OCI-LY1 (cell line): ENCODE measurements around the gene ABT1.

Experiments used
- H2AFZ ChIP-seq: fragments of 200-600 bp; sonication (generic), shearing (Covaris generic); 2 replicates; pipeline ENCODE4 v1.6.0; 2014; ENCODE audit warnings: antibody characterized with exemption, mild to moderate bottlenecking, low read length
- H3F3A ChIP-seq: fragments of 200-600 bp; sonication (generic), shearing (Covaris generic); 2 replicates; pipeline ENCODE4 v1.6.0; 2014; ENCODE audit warnings: mild to moderate bottlenecking, antibody characterized with exemption, low read length, moderate library complexity; ENCODE audit not compliant: insufficient read depth
- H3K27ac ChIP-seq: fragments of 200-600 bp; sonication (generic); 2 replicates; pipeline ENCODE4 v1.5.1; 2014; ENCODE audit warnings: low read length, mixed run types, mild to moderate bottlenecking, low read depth; ENCODE audit not compliant: poor library complexity, severe bottlenecking
- H3K27me3 ChIP-seq: fragments of 200-600 bp; sonication (generic); 2 replicates; pipeline ENCODE4 v1.6.0; 2014; ENCODE audit warnings: antibody characterized with exemption, mild to moderate bottlenecking, low read length, moderate library complexity; ENCODE audit not compliant: insufficient read depth
- H3K36me3 ChIP-seq: fragments of 200-600 bp; sonication (generic); 2 replicates; pipeline ENCODE4 v1.6.1; 2014; ENCODE audit warnings: mild to moderate bottlenecking, antibody characterized with exemption, low read length, moderate library complexity, mixed read lengths; ENCODE audit not compliant: insufficient read depth
- H3K4me1 ChIP-seq: fragments of 200-600 bp; sonication (generic); 2 replicates; pipeline ENCODE4 v1.5.1; 2014; ENCODE audit warnings: mild to moderate bottlenecking, low read length, moderate library complexity; ENCODE audit not compliant: insufficient read depth, severe bottlenecking
- H3K4me2 ChIP-seq: fragments of 200-600 bp; sonication (generic), shearing (Covaris generic); 2 replicates; pipeline ENCODE4 v1.6.1; 2014; ENCODE audit warnings: low read length
- H3K4me3 ChIP-seq: fragments of 200-600 bp; sonication (generic); 2 replicates; pipeline ENCODE4 v1.5.1; 2014; ENCODE audit warnings: low read length, low read depth, mild to moderate bottlenecking, mixed read lengths; ENCODE audit not compliant: poor library complexity, severe bottlenecking
- H3K79me2 ChIP-seq: fragments of 200-600 bp; shearing (Covaris generic); 2 replicates; pipeline ENCODE4 v1.6.1; 2016; ENCODE audit warnings: mixed run types, low read length, mixed read lengths; ENCODE audit not compliant: insufficient read depth
- H3K9ac ChIP-seq: fragments of 200-600 bp; sonication (generic), shearing (Covaris generic); 2 replicates; pipeline ENCODE4 v1.6.1; 2014; ENCODE audit warnings: mild to moderate bottlenecking, low read length, mixed read lengths
- H3K9me2 ChIP-seq: fragments of 200-600 bp; sonication (generic), shearing (Covaris generic); 2 replicates; pipeline ENCODE4 v1.6.1; 2014; ENCODE audit warnings: low read depth, mild to moderate bottlenecking, low read length, mixed read lengths
- H3K9me3 ChIP-seq: fragments of 200-600 bp; shearing (Covaris generic); 2 replicates; pipeline ENCODE4 v1.6.1; 2014; ENCODE audit warnings: low read length, mixed read lengths
- H4K20me1 ChIP-seq: fragments of 200-600 bp; sonication (generic), shearing (Covaris generic); 2 replicates; pipeline ENCODE4 v1.6.0; 2016; ENCODE audit warnings: mild to moderate bottlenecking, low read length; ENCODE audit not compliant: insufficient read depth
- EZH2 ChIP-seq: fragments of 200-600 bp; sonication (generic), shearing (Covaris generic); IDR thresholded peaks from 2 replicates; pipeline ENCODE4 v1.8.0; 2017; ENCODE audit warnings: borderline replicate concordance, mixed run types, mild to moderate bottlenecking, antibody characterized with exemption, low read length, moderate library complexity, mixed read lengths
- TF ChIP-seq, protein P1 (sequence below): fragments of 200-600 bp; sonication (generic), shearing (Covaris generic); IDR thresholded peaks from 2 replicates; pipeline ENCODE4 v1.5.1; 2017; ENCODE audit warnings: mild to moderate bottlenecking, antibody characterized with exemption, low read length, moderate library complexity, mixed read lengths

The ABT1 gene

DNA sequence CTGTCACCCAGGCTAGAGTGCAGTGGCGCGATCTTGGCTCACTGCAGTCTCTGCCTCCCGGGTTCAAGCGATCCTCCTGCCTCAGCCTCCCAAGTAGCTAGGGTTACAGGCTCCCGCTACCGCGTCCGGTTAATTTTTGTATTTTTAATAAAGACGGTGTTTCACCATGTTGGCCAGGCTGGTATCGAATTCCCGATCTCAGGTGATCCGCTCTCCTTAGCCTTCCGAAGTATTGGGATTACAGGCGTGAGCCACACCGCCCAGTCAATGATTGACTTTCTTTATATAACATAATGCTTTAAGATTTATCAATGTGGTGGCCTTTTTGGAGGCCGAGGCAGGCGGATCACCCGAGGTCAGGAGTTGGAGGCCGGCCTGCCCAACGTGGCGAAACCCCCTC is 7.8 kb upstream of the ABT1 start:
- Histone ChIP-seq H3K9me3 (no peaks in the 10 kb centered on the region), H3K27ac (no peak overlapping the region), H3K9ac (no peak overlapping the region), H3K27me3 (no peaks in the 10 kb centered on the region), H4K20me1 (no peaks in the 10 kb centered on the region), H3K4me3 (no peak overlapping the region), H3F3A (no peaks in the 10 kb centered on the region), H3K4me2 (no peak overlapping the region), H3K9me2 (no peaks in the 10 kb centered on the region; the same call in 1 of the 2 replicates), H2AFZ (no peak overlapping the region), H3K4me1 (no peaks in the 10 kb centered on the region), H3K36me3 (no peaks in the 10 kb centered on the region), H3K79me2 (no peaks in the 10 kb centered on the region)
- TF ChIP-seq, protein P1, sequence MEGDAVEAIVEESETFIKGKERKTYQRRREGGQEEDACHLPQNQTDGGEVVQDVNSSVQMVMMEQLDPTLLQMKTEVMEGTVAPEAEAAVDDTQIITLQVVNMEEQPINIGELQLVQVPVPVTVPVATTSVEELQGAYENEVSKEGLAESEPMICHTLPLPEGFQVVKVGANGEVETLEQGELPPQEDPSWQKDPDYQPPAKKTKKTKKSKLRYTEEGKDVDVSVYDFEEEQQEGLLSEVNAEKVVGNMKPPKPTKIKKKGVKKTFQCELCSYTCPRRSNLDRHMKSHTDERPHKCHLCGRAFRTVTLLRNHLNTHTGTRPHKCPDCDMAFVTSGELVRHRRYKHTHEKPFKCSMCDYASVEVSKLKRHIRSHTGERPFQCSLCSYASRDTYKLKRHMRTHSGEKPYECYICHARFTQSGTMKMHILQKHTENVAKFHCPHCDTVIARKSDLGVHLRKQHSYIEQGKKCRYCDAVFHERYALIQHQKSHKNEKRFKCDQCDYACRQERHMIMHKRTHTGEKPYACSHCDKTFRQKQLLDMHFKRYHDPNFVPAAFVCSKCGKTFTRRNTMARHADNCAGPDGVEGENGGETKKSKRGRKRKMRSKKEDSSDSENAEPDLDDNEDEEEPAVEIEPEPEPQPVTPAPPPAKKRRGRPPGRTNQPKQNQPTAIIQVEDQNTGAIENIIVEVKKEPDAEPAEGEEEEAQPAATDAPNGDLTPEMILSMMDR = no peak
- TF ChIP-seq EZH2 = no peak

DNA sequence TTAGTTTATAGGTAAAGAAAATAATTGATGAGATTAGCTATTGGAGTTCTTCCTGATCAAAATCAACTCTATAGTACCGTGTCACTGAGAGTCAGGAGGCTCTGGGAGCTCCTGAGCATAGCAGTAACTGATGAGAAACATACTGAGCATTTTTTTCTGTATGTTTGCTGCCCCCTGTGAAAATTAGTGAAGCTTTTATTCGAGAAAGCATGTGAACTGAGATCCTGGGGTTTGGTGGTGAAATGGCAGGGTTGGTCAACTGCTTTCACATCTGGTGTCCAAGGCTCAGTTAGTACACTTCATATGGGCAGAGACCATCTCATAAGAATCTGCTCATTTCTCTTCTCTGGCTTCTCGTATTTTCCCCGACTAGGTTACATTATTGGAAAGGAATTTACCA is 4.1 kb upstream of the ABT1 start:
- Histone ChIP-seq H4K20me1 (no peaks in the 10 kb centered on the region), H3K9ac (no peak overlapping the region), H3K4me2 (no peak overlapping the region), H2AFZ (no peak overlapping the region), H3K36me3 (no peaks in the 10 kb centered on the region), H3F3A (no peaks in the 10 kb centered on the region), H3K79me2 (peaks cover 7% of the 10 kb centered on the region), H3K27ac (no peak overlapping the region), H3K4me3 (no peak overlapping the region), H3K9me2 (no peaks in the 10 kb centered on the region; the same call in 1 of the 2 replicates), H3K4me1 (peaks cover 11% of the 10 kb centered on the region), H3K27me3 (no peaks in the 10 kb centered on the region), H3K9me3 (no peaks in the 10 kb centered on the region)
- TF ChIP-seq, protein P1 = peak; percentile 42
- no peak for TF ChIP-seq EZH2

DNA sequence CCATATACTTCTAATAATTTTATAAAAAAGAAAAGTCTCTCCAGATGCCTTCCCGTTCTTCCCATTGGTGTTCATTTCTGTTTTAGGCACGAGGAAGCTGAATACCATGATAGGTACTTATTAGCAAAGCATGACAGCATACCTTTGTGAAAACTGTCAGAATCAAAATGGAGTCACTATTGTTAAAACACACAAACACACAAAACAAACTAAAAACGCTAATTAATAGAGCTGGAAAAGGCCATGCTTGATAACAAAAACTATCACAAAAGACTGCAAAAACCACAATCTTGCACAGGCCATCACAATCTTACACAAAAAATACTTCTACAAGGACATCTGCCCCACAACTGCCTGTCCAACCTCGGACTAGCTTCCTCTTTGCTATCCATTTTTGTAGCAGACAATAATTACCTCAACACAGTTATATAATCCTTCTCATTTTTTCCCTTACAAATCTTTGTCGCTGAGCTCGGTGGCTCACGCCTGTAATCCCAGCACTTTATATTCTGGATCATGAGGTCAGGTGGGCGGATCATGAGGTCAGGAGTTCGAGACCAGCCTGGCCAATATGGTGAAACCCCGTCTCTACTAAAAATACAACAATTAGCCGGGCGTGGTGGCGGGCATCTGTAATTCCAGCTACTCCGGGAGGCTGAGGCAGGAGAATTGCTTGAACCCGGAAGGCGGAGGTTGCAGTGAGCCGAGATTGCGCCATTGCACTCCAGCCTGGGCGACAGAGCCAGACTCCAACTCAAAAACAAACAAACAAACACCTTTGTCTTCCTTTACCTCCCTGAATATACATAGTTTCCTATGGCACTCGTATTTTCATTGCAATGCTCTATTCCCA is 3.2 kb upstream of the ABT1 start:
- H3K9me2 ChIP-seq = no peaks in the 10 kb centered on the region; the same call in 1 of the 2 replicates
- H4K20me1 ChIP-seq = no peaks in the 10 kb centered on the region
- no peak overlapping the region for H3K27ac ChIP-seq
- H3K79me2 ChIP-seq = peaks cover 13% of the 10 kb centered on the region
- H3K9ac ChIP-seq = no peak overlapping the region
- no peaks in the 10 kb centered on the region for H3K27me3 ChIP-seq
- no peak overlapping the region for H3K4me2 ChIP-seq
- no peak overlapping the region for H3K4me3 ChIP-seq
- H3F3A ChIP-seq = no peaks in the 10 kb centered on the region
- H3K4me1 ChIP-seq = peaks cover 19% of the 10 kb centered on the region
- no peaks in the 10 kb centered on the region for H3K9me3 ChIP-seq
- TF ChIP-seq, protein P1 = no peak
- no peak for TF ChIP-seq EZH2
- H2AFZ ChIP-seq = no peak overlapping the region
- peaks cover 7% of the 10 kb centered on the region for H3K36me3 ChIP-seq
